A673 (cell line): ENCODE data around the gene SIRT7. TPM values are rescaled to one million over a fixed set of nuclear protein-coding genes. Genes with fewer than 3 reads are reported as not detected.

Source experiments
- BruUV-seq: library from RNA; stranded (reverse); fragments of 400-500 nt; replicated peaks from 2 replicates; lab custom pipeline; 2021; lab: Mats Ljungman, UMichigan
- CTCF ChIA-PET: fragments of 300-600 bp; sonication (Branson Sonifier 250); formaldehyde crosslinking; loops from one replicate; lab custom pipeline; 2022; ENCODE audit warnings: antibody characterized with exemption; lab: Charles Lee
- POLR2A ChIA-PET: fragments of 300-600 bp; sonication (Branson Sonifier 250); formaldehyde crosslinking; loops from one replicate; lab custom pipeline; 2022; ENCODE audit warnings: antibody characterized with exemption; ENCODE audit not compliant: low non-redundant PET; lab: Charles Lee
- DNase-seq: peaks from one replicate; pipeline ENCODE4 v3.0.0-alpha.2; 2015; ENCODE audit warnings: low spot score
- H3K27ac ChIP-seq: fragments of 200-600 bp; sonication (generic); 2 replicates; pipeline ENCODE4 v1.5.1; 2016; ENCODE audit warnings: mixed run types, low read depth, mild to moderate bottlenecking, mixed read lengths, antibody characterized with exemption, low read length; ENCODE audit not compliant: poor library complexity, severe bottlenecking
- H3K27me3 ChIP-seq: fragments of 200-600 bp; sonication (generic); replicated peaks from 2 replicates; pipeline ENCODE4 v1.6.1; 2017; ENCODE audit warnings: mixed run types, low read depth, mild to moderate bottlenecking, mixed read lengths, antibody characterized with exemption, low read length; ENCODE audit not compliant: insufficient read depth, poor library complexity
- H3K36me3 ChIP-seq: fragments of 200-600 bp; sonication (generic); 2 replicates; pipeline ENCODE4 v1.6.1; 2016; ENCODE audit warnings: mixed run types, mild to moderate bottlenecking, mixed read lengths, antibody characterized with exemption, low read length; ENCODE audit not compliant: insufficient read depth, poor library complexity, severe bottlenecking
- H3K4me1 ChIP-seq: fragments of 200-600 bp; sonication (generic); 2 replicates; pipeline ENCODE4 v1.6.1; 2017; ENCODE audit warnings: mixed run types, mild to moderate bottlenecking, mixed read lengths, antibody characterized with exemption, low read length; ENCODE audit not compliant: insufficient read depth, poor library complexity, severe bottlenecking
- H3K4me3 ChIP-seq: fragments of 200-600 bp; sonication (generic); 2 replicates; pipeline ENCODE4 v1.5.1; 2016; ENCODE audit warnings: low read depth, mixed run types, mild to moderate bottlenecking, mixed read lengths, low read length; ENCODE audit not compliant: poor library complexity, severe bottlenecking
- H3K9me3 ChIP-seq: fragments of 200-600 bp; sonication (generic); 2 replicates; pipeline ENCODE4 v1.6.1; 2016; ENCODE audit warnings: mixed run types, low read depth, mild to moderate bottlenecking, mixed read lengths, antibody characterized with exemption, low read length; ENCODE audit not compliant: poor library complexity, severe bottlenecking
- CTCF ChIP-seq: fragments of 300-800, 200-600 bp; sonication (generic); conservative IDR thresholded peaks from 2 replicates; pipeline ENCODE4 v1.5.1; 2017; ENCODE audit warnings: low read depth, mild to moderate bottlenecking, antibody characterized with exemption, low read length, moderate library complexity, mixed read lengths
- EZH2 ChIP-seq: fragments of 200-600 bp; sonication (generic); IDR thresholded peaks from 2 replicates; pipeline ENCODE4 v1.6.1; 2017; ENCODE audit warnings: borderline replicate concordance, low read depth, mild to moderate bottlenecking, mixed read lengths, antibody characterized with exemption, low read length; ENCODE audit not compliant: poor library complexity, severe bottlenecking
- intact Hi-C: fragments of 100-400 bp; cut with micrococcal nuclease; formaldehyde crosslinking; loops from one replicate; pipeline ENCODE4 v1.10.0; 2022; ENCODE audit not compliant: unreplicated experiment
- total RNA-seq: library from RNA; stranded (reverse); gene quantifications from 2 replicates; pipeline ENCODE4 v1.2.3, GENCODE V29; 2021

Gene SIRT7
- total RNA-seq, 1 experiment from 2014 or later = 36.6 TPM

GRCh38 chr17:81959362-81960129 lies 41.6 kb upstream of the SIRT7 start:
- CTCF ChIA-PET = interaction anchor here (0.6 to 1.6 kb wide), 11 partner anchors 8 to 160 kb away, joined by 3 to 23 read pairs (median 3); partner anchors contain the start of genes ASPSCR1, CENPX, DCXR and LRRC45
- POLR2A ChIA-PET = interaction anchor here (0.7 kb wide), 1 partner anchor 29 kb away, joined by 6 read pairs; no protein-coding TSS in a partner anchor
- Histone ChIP-seq H3K4me3 (peak overlapping the region; percentile 31), H3K9me3 (no peaks in the 10 kb centered on the region), H3K4me1 (no peaks in the 10 kb centered on the region), H3K36me3 (no peaks in the 10 kb centered on the region), H3K27ac (no peak overlapping the region), H3K27me3 (peaks cover 48% of the 10 kb centered on the region)
- intact Hi-C loops = loop anchor here (5.0 kb wide), 1 partner anchor 63 kb away; the partner anchor contains the start of genes CENPX and LRRC45
- TF ChIP-seq EZH2 = no peak
- TF ChIP-seq CTCF = peak; percentile 58
- DNase-seq = peak; percentile 65
- no TSS peak for BruUV-seq

- intact Hi-C loops = loop anchor here (5.0 kb wide), 1 partner anchor 64 kb away; the partner anchor contains the start of genes CENPX and LRRC45
- DNase-seq = no peak
- H3K36me3 ChIP-seq = no peaks in the 10 kb centered on the region
- H3K9me3 ChIP-seq = no peaks in the 10 kb centered on the region
- peaks cover 48% of the 10 kb centered on the region for H3K27me3 ChIP-seq
- ChIA-PET CTCF (interaction anchor here (0.6 to 1.6 kb wide), 11 partner anchors 9 to 160 kb away, joined by 3 to 23 read pairs (median 3); partner anchors contain the start of genes ASPSCR1, CENPX, DCXR and LRRC45), POLR2A (no interaction called here)
- no peaks in the 10 kb centered on the region for H3K4me1 ChIP-seq
- H3K27ac ChIP-seq = no peak overlapping the region
- no TSS peak for BruUV-seq
- peak overlapping the region; percentile 31 for H3K4me3 ChIP-seq
- TF ChIP-seq CTCF (0 out of 2 replicates have a peak, but pooled peaks have one; percentile 14), EZH2 (no peak)
These were observed 40.8 kb upstream of the SIRT7 start for GRCh38 chr17:81958633-81959342.

- H3K4me3 ChIP-seq = no peak overlapping the region
- peaks cover 43% of the 10 kb centered on the region for H3K27me3 ChIP-seq
- DNase-seq = no peak
- H3K4me1 ChIP-seq = no peaks in the 10 kb centered on the region
- ChIA-PET POLR2A (no interaction called here), CTCF (no interaction called here)
- BruUV-seq = no TSS peak
- no peaks in the 10 kb centered on the region for H3K36me3 ChIP-seq
- H3K9me3 ChIP-seq = no peaks in the 10 kb centered on the region
- no peak overlapping the region for H3K27ac ChIP-seq
- intact Hi-C loops = loop anchor here (5.0 kb wide), 1 partner anchor 64 kb away; the partner anchor contains the start of genes CENPX and LRRC45
- TF ChIP-seq CTCF (no peak), EZH2 (no peak)
These were observed 39.9 kb upstream of the SIRT7 start for GRCh38 chr17:81957691-81958432.
